IPS DF 6.9 (cell line): ENCODE data around the gene PACC1.
A peak's percentile ranks its signal among the peaks of the same experiment; 100 is the strongest.

Source experiments
- DNase-seq: peaks from one replicate; pipeline ENCODE4 v3.0.0-alpha.2; 2013; ENCODE audit warnings: low read depth, low spot score
- H3K27ac ChIP-seq: one replicate; pipeline ENCODE4 v1.5.1; 2013; ENCODE audit warnings: low read length, control low read depth
- H3K27me3 ChIP-seq: 2 replicates; pipeline ENCODE4 v1.6.1; 2013; ENCODE audit warnings: mild to moderate bottlenecking, low read length; ENCODE audit not compliant: control insufficient read depth, insufficient read depth
- H3K36me3 ChIP-seq: 2 replicates; pipeline ENCODE4 v1.6.1; 2013; ENCODE audit warnings: low read length; ENCODE audit not compliant: control insufficient read depth, insufficient read depth
- H3K4me1 ChIP-seq: 2 replicates; pipeline ENCODE4 v1.6.1; 2013; ENCODE audit warnings: low read length; ENCODE audit not compliant: control insufficient read depth, insufficient read depth
- H3K4me3 ChIP-seq: 2 replicates; pipeline ENCODE4 v1.5.1; 2013; ENCODE audit warnings: mild to moderate bottlenecking, low read length
- H3K9me3 ChIP-seq: 2 replicates; pipeline ENCODE4 v1.6.1; 2013; ENCODE audit warnings: low read length, inconsistent platforms; ENCODE audit not compliant: control insufficient read depth, insufficient read depth
- WGBS: extraction: QIAGEN DNeasy Blood & Tissue Kit; methylation state at CpG from one replicate; pipeline ENCODE4 v1.1.7; 2013; ENCODE audit warnings: mixed read lengths, missing lambda C conversion rate; ENCODE audit not compliant: insufficient read length, insufficient coverage; 5-methylcytosine and 5-hydroxymethylcytosine counted together

The PACC1 gene

GRCh38 chr1:212414328-212415106 lies at the start of gene PACC1:
PACC1 (minus strand) TSS chr1:212414886; CDS start chr1:212414757, 129 bp downstream.
- Histone ChIP-seq H3K27ac (no peak within 1 kb of the TSS), H3K4me1 (peaks cover 6% of the 10 kb centered on the region; the same call in 1 of the 2 replicates), H3K36me3 (peaks cover 18% of the 10 kb centered on the region), H3K27me3 (no peaks in the 10 kb centered on the region), H3K9me3 (no peaks in the 10 kb centered on the region), H3K4me3 (peak within 1 kb of the TSS; percentile 84)
- peak; percentile 94 for DNase-seq
- WGBS: no CpG with 5 or more reads among the region's 74 CpGs

- no peak for DNase-seq
- Histone ChIP-seq H3K27ac (no peak overlapping the region), H3K27me3 (no peaks in the 10 kb centered on the region), H3K36me3 (no peaks in the 10 kb centered on the region), H3K4me1 (peaks cover 2% of the 10 kb centered on the region), H3K9me3 (no peaks in the 10 kb centered on the region), H3K4me3 (no peak overlapping the region)
- WGBS: no CpG with 5 or more reads among the region's 7 CpGs
Measured at GRCh38 chr1:212463565-212464285, 49.0 kb upstream of the PACC1 start.

DNA sequence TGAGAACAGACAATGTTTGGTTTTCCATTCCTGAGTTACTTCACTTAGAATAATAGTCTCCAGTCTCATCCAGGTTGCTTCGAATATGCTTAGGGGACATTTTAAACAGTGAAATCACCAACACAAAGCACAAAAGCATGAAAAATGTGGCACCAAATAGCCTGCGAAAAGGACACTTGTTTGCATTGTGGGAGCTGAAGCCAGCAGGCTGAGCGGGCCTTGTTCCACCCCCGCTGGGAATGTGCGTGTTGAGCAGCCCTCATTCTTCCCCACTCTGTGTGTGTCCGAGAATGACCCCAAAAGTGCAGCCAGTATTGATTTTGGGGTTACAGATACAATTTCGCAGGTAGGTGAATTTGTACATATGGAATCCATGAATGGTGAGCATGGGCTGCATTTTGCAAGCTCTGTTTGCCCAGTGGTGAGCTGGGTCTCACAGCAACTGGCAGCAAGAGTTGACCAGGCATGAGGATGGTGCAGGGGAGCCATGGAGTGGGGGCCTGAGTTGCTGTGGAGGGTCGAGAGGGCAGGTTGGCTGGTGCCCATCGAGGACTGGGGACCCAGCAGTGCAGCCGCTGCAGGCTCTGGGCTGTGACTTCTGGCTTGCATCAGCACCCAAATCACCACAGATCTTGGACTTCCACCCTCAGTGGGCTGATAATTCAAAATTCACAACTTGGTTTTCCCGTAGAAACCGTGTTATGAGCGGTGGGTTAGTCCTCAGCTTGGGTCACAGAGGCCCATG lies 47.4 kb upstream of the PACC1 start:
- no peaks in the 10 kb centered on the region for H3K27me3 ChIP-seq
- no peak for DNase-seq
- no peak overlapping the region for H3K27ac ChIP-seq
- H3K4me3 ChIP-seq: no peak overlapping the region
- H3K4me1 ChIP-seq: peaks cover 2% of the 10 kb centered on the region; the same call in 1 of the 2 replicates
- H3K9me3 ChIP-seq: no peaks in the 10 kb centered on the region
- H3K36me3 ChIP-seq: no peaks in the 10 kb centered on the region
- WGBS: no CpG with 5 or more reads among the region's 13 CpGs

DNA sequence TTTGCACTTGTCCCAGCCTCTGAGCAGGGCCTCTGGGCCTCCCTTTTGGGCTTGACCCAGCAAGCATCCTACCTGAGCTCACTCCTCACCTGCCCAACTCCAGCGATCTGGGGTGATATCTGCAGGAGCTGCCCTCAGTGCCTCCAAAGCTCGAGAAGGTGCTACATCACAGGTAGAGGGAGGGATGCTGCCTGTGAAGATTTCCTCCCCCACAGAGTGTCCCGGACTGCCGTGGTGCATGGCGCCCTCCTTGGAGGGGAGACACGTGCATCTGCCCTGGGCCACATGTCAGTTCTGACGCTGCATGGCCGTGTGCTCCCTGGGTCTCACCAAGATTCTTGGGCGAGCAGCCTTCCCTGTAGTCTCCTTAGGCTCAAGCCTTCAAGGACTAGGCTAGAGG lies 45.7 kb upstream of the PACC1 start:
- Histone ChIP-seq H3K4me1 (peaks cover 2% of the 10 kb centered on the region; the same call in 1 of the 2 replicates), H3K27me3 (no peaks in the 10 kb centered on the region), H3K36me3 (no peaks in the 10 kb centered on the region), H3K27ac (no peak overlapping the region), H3K9me3 (no peaks in the 10 kb centered on the region), H3K4me3 (no peak overlapping the region)
- no peak for DNase-seq
- WGBS: no CpG with 5 or more reads among the region's 9 CpGs

- no peak for DNase-seq
- Histone ChIP-seq H3K4me1 (peaks cover 2% of the 10 kb centered on the region; the same call in 1 of the 2 replicates), H3K36me3 (no peaks in the 10 kb centered on the region), H3K9me3 (no peaks in the 10 kb centered on the region), H3K4me3 (no peak overlapping the region), H3K27me3 (no peaks in the 10 kb centered on the region), H3K27ac (no peak overlapping the region)
- WGBS: no CpG with 5 or more reads among the region's 5 CpGs
Measured at GRCh38 chr1:212459656-212460055, 45.0 kb upstream of the PACC1 start.

GRCh38 chr1:212458817-212459216 lies 44.1 kb upstream of the PACC1 start:
- DNase-seq: no peak
- no peaks in the 10 kb centered on the region for H3K36me3 ChIP-seq
- no CpG with 5 or more reads among the region's 1 CpG for WGBS

GRCh38 chr1:212457740-212458338 lies 43.2 kb upstream of the PACC1 start:
- H3K27me3 ChIP-seq: no peaks in the 10 kb centered on the region
- no peaks in the 10 kb centered on the region for H3K36me3 ChIP-seq
- no peaks in the 10 kb centered on the region for H3K9me3 ChIP-seq
- H3K27ac ChIP-seq: no peak overlapping the region
- no CpG with 5 or more reads among the region's 8 CpGs for WGBS
- no peak overlapping the region for H3K4me3 ChIP-seq
- DNase-seq: peak; percentile 77
- peaks cover 2% of the 10 kb centered on the region; the same call in 1 of the 2 replicates for H3K4me1 ChIP-seq

More at GRCh38 chr1:212458817-212459216, 44.1 kb upstream of the PACC1 start:
- H3K4me3 ChIP-seq: no peak overlapping the region
- no peak overlapping the region for H3K27ac ChIP-seq
- H3K27me3 ChIP-seq: no peaks in the 10 kb centered on the region
- H3K9me3 ChIP-seq: no peaks in the 10 kb centered on the region
- H3K4me1 ChIP-seq: peaks cover 2% of the 10 kb centered on the region; the same call in 1 of the 2 replicates

DNA sequence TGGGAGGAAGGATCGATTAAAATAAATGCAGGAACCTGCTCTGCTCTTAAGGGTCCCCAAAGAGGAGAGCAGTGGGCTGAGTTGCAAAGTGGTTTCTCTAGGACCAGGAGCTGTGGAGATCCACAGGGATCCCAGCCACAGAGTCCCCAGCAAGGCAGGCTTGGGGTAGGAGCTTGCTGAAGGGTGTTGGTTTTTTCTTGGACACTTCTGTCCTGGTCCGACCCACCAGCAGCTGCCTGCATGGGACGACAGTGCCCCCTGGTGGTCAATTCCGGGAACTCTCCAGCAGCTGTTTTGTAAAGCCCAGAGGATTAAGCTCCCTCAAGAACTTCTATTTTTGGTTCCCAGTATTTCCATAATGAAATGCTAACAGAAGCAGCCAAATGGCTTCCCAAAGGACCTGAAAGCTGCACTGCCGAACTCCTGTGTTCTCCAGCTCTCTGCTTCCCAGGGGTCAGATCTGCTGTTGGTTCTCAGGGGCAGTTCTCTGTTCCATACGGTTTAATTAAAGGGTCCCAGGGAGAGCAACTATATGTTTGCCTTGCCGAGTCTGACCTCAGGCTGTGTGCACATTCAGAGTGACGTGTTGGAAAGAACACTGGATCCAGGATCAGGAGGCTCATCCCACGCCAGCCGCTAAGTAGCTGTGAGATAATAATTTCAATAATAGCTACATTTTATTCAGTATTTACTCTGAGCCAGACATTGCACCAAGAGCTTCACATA lies 41.3 kb upstream of the PACC1 start:
- no CpG with 5 or more reads among the region's 10 CpGs for WGBS
- DNase-seq: peak; percentile 50
- H3K9me3 ChIP-seq: no peaks in the 10 kb centered on the region

GRCh38 chr1:212455401-212455800 lies 40.7 kb upstream of the PACC1 start:
- DNase-seq: no peak
- Histone ChIP-seq H3K27me3 (no peaks in the 10 kb centered on the region), H3K9me3 (no peaks in the 10 kb centered on the region), H3K36me3 (no peaks in the 10 kb centered on the region), H3K4me1 (no peaks in the 10 kb centered on the region), H3K4me3 (no peak overlapping the region), H3K27ac (no peak overlapping the region)
- no CpG with 5 or more reads among the region's 2 CpGs for WGBS

More for the DNA sequence above, 41.3 kb upstream of the PACC1 start:
- H3K27ac ChIP-seq: no peak overlapping the region
- no peak overlapping the region for H3K4me3 ChIP-seq
- no peaks in the 10 kb centered on the region for H3K36me3 ChIP-seq
- H3K27me3 ChIP-seq: no peaks in the 10 kb centered on the region
- H3K4me1 ChIP-seq: no peaks in the 10 kb centered on the region
